Neural crest cell (in vitro differentiated cells): ENCODE results near the gene OR52N2. TPM values are rescaled to one million over a fixed set of nuclear protein-coding genes. Genes with fewer than 3 reads are reported as not detected.

ENCODE experiments used
- DNase-seq: peaks from one replicate; pipeline ENCODE4 v3.0.0; 2021; ENCODE audit warnings: low read depth, mixed read lengths, low spot score
- H3K27ac Mint-ChIP-seq: one replicate; pipeline ENCODE4 v1.8.0; 2021; ENCODE audit warnings: mild to moderate bottlenecking, mixed read lengths; ENCODE audit not compliant: unreplicated experiment
- H3K27me3 Mint-ChIP-seq: 2 replicates; pipeline ENCODE4 v1.8.0; 2021; ENCODE audit warnings: low read depth, mild to moderate bottlenecking, mixed read lengths
- H3K36me3 Mint-ChIP-seq: 2 replicates; pipeline ENCODE4 v1.8.0; 2021; ENCODE audit warnings: low read depth, mild to moderate bottlenecking, mixed read lengths
- H3K4me1 Mint-ChIP-seq: 2 replicates; pipeline ENCODE4 v1.8.0; 2021; ENCODE audit warnings: mixed read lengths
- H3K4me3 Mint-ChIP-seq: one replicate; pipeline ENCODE4 v1.8.0; 2021; ENCODE audit warnings: mild to moderate bottlenecking, mixed read lengths
- H3K9me3 Mint-ChIP-seq: 2 replicates; pipeline ENCODE4 v1.8.0; 2021; ENCODE audit warnings: mixed read lengths
- total RNA-seq: library from RNA; stranded (reverse); gene quantifications from 2 replicates; pipeline ENCODE4 v1.2.1, GENCODE V29; 2021
- TF ChIP-seq, protein P1 (sequence below): fragments of 200-600 bp; sonication (generic); conservative IDR thresholded peaks from 2 replicates; pipeline ENCODE4 v1.5.0; 2021; ENCODE audit warnings: antibody characterized with exemption, mild to moderate bottlenecking

The OR52N2 gene
- total RNA-seq, 1 donor from 2014 or later: not detected

DNA sequence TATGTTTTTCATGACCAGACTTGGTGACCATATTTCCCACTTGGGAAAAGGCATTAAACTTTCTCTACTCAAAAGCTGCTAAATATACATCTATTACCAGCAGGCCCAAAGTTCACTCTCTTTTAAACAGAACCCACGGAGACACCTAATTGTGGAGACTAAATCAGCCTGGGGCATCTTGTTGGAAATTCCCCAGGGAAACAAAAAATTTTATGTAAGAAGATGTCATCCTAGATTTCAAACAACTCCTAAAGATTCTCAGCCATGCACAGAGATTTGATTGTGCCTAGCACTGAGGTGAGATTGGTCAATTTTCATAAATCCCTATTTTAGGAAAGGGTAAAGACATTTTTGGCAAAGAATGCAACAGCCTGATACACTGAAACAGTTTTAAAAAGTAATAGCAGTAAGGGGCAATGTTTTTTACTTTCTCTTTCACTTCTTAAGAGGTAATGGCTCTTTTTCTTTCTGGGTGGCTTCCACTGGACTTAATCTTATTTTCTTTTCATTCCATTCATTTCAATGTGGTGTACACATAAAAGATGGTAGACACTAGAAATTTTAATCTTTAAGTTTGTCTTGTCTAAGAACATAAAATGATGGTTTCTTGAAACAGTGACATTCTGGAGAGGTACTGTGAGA, 9.6 kb downstream of the OR52N2 start:
- Mint-ChIP-seq H3K9me3 (no peaks in the 10 kb centered on the region), H3K36me3 (no peaks in the 10 kb centered on the region), H3K4me3 (no peak overlapping the region), H3K27me3 (no peaks in the 10 kb centered on the region), H3K27ac (no peak overlapping the region), H3K4me1 (no peaks in the 10 kb centered on the region)
- no peak for DNase-seq
- TF ChIP-seq, protein P1, sequence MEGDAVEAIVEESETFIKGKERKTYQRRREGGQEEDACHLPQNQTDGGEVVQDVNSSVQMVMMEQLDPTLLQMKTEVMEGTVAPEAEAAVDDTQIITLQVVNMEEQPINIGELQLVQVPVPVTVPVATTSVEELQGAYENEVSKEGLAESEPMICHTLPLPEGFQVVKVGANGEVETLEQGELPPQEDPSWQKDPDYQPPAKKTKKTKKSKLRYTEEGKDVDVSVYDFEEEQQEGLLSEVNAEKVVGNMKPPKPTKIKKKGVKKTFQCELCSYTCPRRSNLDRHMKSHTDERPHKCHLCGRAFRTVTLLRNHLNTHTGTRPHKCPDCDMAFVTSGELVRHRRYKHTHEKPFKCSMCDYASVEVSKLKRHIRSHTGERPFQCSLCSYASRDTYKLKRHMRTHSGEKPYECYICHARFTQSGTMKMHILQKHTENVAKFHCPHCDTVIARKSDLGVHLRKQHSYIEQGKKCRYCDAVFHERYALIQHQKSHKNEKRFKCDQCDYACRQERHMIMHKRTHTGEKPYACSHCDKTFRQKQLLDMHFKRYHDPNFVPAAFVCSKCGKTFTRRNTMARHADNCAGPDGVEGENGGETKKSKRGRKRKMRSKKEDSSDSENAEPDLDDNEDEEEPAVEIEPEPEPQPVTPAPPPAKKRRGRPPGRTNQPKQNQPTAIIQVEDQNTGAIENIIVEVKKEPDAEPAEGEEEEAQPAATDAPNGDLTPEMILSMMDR: no peak

DNA sequence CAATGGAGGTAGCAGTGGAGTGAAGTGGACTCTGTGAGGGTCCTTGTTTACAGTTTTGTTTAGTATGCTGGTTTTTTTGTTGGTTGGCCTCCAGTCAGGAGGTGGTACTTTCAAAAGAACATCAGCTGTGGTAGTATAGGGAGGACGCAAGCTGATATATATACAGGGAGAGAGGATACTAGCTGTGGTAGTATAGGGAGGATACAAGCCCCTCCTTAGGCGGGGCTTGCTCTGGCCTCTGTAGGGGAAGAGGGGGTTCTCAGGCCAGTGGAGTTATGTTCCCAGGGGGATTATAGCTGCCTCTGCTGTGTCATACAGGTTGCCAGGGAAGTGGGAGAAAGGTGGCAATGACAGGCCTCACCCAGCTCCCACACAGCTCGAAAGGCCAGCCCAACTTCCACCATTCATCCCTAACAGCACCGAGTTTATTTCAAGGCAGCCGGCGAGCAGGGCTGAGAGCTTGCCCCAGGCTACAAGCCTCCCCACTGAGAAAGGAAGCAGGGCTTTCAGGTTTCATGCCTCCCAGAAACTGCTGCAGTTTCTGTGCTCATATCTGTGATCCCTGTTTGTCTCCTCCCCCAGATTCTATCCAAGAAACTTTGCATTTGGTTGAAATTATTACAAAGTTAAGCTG, 22.6 kb downstream of the OR52N2 start:
- TF ChIP-seq, protein P1: no peak
- Mint-ChIP-seq H3K4me3 (no peak overlapping the region), H3K27me3 (no peaks in the 10 kb centered on the region), H3K27ac (no peak overlapping the region), H3K36me3 (no peaks in the 10 kb centered on the region), H3K4me1 (no peaks in the 10 kb centered on the region), H3K9me3 (peaks cover 2% of the 10 kb centered on the region)
- DNase-seq: no peak

DNA sequence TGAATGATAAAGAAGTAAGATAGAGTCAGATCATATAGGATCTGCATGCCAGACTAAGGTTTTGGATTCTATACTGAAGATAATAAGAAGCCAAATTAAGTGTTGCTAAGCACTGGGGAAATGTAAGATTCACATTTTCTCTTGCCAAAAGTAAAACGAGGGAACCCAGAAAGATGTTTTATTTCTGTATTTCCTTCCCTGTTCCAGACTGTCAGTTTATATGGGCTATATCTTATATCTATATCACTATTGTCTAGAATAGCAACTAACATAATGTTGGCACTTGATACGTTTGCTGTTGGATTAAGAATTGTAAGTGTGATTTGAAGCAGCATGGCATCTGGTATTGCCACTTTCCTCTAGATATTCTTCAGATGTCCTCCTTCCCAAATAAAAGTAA, 24.7 kb downstream of the OR52N2 start:
- Mint-ChIP-seq H3K27ac (no peak overlapping the region), H3K27me3 (peaks cover 2% of the 10 kb centered on the region), H3K4me3 (no peak overlapping the region), H3K9me3 (peaks cover 2% of the 10 kb centered on the region), H3K4me1 (no peaks in the 10 kb centered on the region), H3K36me3 (no peaks in the 10 kb centered on the region)
- TF ChIP-seq, protein P1: no peak
- DNase-seq: no peak

DNA sequence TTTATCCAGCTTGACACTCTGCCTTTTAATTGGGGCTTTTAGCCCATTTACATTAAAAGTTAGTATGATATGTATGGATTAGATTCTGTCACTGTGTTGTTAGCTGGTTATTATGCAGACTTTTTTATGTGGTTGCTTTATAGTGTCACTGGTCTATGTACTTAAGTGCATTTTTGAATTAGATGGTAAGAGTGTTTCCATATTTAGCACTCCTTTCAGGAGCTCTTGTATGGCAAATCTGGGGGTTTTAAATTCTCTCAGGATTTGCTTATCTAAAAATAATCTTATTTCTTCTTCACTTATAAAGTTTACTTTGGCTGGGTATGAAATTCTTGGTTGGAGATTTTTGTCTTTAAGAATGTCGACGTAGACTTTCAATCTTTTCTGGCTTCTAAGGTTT, 29.0 kb downstream of the OR52N2 start:
- TF ChIP-seq, protein P1: no peak
- no peak overlapping the region for H3K4me3 Mint-ChIP-seq
- peaks cover 6% of the 10 kb centered on the region for H3K27me3 Mint-ChIP-seq
- no peak for DNase-seq
- peaks cover 2% of the 10 kb centered on the region for H3K9me3 Mint-ChIP-seq
- H3K27ac Mint-ChIP-seq: no peak overlapping the region
- H3K4me1 Mint-ChIP-seq: no peaks in the 10 kb centered on the region
- no peaks in the 10 kb centered on the region for H3K36me3 Mint-ChIP-seq

DNA sequence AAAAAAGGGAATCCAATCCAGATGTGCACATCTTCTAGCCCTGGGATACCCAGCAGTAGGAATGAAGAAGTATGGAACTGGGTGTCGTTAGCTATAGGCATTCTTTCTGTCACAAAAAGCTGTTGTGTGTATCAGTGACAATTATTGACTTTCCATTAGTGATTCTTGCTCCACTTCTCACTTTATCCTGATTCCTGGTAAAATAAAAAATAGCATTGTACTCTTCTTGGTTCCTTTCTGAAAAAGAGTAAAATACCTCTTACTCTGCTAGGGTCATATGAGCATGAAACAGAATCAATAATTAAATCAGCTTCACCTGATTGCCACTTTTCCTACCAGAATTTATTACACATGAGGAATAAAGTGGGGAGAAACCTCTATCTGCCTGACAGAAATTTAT, 33.1 kb downstream of the OR52N2 start, which contains the start of gene OR52E6:
Gene OR52E6 (minus strand): TSS at position 101 of the 400 bp plus-strand sequence. CDS start 0 bp downstream, at position 101.
- DNase-seq: no peak
- H3K9me3 Mint-ChIP-seq: no peaks in the 10 kb centered on the region
- H3K36me3 Mint-ChIP-seq: no peaks in the 10 kb centered on the region
- TF ChIP-seq, protein P1: no peak
- peaks cover 6% of the 10 kb centered on the region for H3K27me3 Mint-ChIP-seq
- H3K27ac Mint-ChIP-seq: no peak within 1 kb of the TSS
- no peak within 1 kb of the TSS for H3K4me3 Mint-ChIP-seq
- no peaks in the 10 kb centered on the region for H3K4me1 Mint-ChIP-seq
